Left cardiac atrium (tissue), 4 donors: ENCODE measurements around the gene PEX7. TPM values are rescaled to one million over a fixed set of nuclear protein-coding genes. Genes with fewer than 3 reads are reported as not detected.
"Not testable (repeated sequence)": the region's sequence is repeated elsewhere in the genome, so short reads cannot be mapped to it uniquely, and the experiment has no call there.

Experiments used
- ATAC-seq, 2 donors: fragments of 200-7000 bp; cut with Tn5 transposase; one replicate each; pipeline ENCODE4 v1.9.1; 2020; ENCODE audit warnings: mild to moderate bottlenecking in 2 of 2, moderate library complexity in 2 of 2
- DNase-seq: peaks from one replicate; pipeline ENCODE4 v3.0.0-alpha.2; 2020
- intact Hi-C, 2 donors: fragments of 100-400 bp; cut with DNase I; formaldehyde crosslinking; loops; one replicate each; pipeline versions ENCODE4 v1.14.1 to v1.15.1; 2022 to 2023
- total RNA-seq, 2 donors: library from RNA; stranded (reverse); fragmentation: NEBNext Ultra II Directional; extraction: Animal tissue kit (Norgen Biotek cat#: 25700); gene quantifications; one replicate each; pipeline ENCODE4 v1.2.1, GENCODE V29; 2021
- donor health status: DM: no; HTN: yes; CAD: no.
- donor health status: DM: no; HTN: yes; CAD: no; lungs with severe emphysema.
- donor health status: DM: yes; HTN: yes; CAD: no.
- donor health status: Dilated cardiomyopathy.

The PEX7 gene
- total RNA-seq, 2 donors from 2014 or later: 5.9 to 6.4 TPM

DNA sequence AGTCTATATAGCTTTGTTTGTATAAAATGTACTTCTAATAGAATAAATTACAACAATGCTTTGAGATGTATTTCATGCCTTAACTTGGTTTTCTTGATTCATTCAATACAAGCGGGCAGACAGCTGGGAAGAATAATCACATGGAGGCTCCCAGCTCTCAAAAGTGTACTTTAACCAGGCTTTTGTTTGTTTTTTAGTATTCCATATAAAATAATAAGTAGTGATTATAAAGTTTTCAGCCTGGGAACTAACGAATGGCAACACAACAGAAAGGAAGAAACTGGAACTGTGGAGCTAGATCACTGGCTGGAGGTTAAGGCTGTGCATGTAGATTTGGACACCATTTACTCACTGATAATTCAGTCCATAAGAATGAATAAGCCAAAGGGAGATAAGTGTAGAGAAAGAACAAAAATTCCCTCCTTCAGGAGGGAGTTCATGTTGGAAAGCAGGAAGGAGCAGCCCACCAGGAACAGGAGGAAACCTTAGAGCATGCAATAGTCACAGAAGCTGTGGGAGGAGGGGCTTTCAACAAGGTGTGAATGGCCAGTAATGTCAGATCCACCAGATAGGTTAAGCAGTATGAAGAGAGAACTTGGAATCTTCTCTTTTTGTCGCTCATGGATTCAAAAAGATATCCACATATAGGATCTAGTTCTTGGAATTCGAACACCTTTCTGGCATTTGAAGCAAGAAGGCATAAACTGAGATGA is 58.5 kb downstream of the PEX7 start:
- intact Hi-C loops: no loop called here
- DNase-seq: no peak
- ATAC-seq: no peak

DNA sequence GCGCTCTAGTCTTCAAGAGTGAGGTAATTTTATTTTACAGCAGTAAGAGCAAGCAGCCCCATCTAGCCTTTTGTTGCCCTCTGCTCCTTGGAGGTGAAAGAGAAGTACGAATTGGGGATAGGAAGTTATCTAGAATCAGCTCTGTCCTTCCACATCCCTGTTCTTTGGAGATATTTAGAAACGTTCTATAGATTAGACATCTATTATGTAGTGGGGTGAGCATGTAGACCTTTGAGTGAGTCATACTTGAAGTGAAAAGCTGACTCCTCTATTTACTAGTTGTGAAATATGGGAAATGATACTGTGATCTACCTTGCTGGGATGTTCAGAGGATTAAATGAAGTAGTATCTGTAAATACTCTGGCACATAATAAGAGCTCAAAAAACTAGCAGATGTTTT is 63.7 kb downstream of the PEX7 start:
- ATAC-seq: no peak
- intact Hi-C loops: no loop called here
- no peak for DNase-seq

DNA sequence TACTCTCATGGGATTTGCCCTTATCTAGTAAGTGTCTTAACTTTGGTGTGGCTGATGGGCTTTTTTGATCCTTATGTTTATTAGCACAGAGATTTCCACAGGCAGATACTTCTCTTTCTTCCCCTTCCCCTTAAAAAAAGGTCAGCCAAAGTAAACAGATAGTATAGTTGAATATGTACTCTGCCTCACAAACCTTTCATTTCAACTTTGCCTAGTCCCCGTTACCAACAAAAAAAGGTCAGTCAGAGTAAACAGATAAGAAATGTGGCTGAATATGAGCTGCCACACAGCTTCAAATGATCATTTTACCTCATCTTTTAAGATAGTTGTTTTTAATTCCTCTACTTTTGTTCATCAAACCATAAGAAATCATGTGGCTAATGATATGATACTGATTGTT is 65.6 kb downstream of the PEX7 start:
- ATAC-seq (no peak), DNase-seq (no peak)

DNA sequence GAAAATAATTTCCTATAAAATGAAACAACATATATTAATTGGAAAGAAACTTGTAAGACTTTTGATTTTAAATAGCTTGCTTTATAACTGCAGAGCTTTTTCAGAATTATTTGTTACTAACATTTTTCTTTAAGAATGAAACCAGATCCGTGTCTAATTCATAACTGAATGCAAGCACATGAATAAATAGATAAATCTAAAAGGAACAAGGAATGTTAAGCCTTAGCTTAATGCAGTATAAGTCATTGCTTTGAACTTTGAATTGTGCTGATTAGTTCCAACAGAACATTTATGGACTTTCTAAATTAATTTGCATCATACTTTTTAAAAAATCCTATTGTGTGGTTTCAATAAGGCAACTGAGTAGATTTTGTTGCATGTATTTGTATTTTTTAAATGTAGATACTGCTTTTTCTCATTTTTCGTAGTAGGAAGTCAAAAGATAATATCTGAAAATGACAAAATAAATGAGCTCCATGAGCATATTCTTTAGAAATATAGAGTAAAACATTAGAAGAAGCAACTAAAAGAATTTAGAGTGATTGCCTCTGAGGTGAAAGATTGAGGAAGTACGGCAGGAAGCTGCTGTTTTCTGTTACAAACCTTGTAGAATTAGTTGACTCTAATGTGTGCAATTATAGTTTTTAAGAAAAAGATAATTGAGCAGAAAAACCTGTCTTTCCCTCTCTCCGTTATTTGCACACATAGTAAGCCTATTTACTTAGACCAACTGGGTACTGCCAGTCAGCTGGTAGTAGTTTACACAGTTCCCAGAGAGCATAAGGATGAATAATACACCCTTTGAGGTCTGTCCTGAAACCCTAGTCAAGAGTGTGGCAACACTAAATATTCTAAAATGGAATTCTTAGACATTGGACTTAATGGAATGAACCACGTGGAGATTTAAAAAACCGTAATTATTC is 67.1 kb downstream of the PEX7 start:
- no peak for DNase-seq
- no peak for ATAC-seq
- intact Hi-C loops: no loop called here

More for the DNA sequence above, 65.6 kb downstream of the PEX7 start:
- intact Hi-C loops: no loop called here

DNA sequence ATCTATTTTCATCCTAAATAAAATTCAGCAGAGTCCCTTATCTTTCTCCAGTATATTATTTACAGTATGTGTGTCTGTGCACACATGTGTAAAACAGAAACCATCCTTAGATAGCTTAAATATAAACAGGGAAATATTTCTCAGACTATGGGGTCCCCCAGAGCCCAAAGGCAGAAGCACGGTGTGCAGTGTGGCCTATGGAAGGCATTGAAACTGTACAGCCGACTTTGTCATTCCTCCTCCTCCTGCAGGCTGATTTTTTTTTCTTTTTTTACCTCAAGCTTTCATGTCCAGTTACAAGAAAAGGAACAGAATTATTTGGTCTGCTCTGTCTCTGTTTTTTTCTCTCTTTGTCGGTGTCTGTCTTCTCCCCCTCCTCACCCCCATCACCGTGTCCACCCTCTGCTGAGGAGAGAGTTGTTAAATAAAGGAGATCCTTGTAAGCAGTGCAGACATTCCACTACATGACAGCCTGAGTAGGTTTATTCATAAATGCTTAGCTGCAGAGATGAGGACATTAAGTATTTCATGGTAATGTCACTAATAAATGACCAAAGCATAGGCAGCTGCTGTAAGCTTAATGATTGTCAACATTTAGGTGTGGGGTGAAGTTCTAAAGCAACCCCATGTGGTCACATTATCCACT is 67.9 kb downstream of the PEX7 start:
- ATAC-seq: no peak
- no peak for DNase-seq
- intact Hi-C loops: no loop called here

DNA sequence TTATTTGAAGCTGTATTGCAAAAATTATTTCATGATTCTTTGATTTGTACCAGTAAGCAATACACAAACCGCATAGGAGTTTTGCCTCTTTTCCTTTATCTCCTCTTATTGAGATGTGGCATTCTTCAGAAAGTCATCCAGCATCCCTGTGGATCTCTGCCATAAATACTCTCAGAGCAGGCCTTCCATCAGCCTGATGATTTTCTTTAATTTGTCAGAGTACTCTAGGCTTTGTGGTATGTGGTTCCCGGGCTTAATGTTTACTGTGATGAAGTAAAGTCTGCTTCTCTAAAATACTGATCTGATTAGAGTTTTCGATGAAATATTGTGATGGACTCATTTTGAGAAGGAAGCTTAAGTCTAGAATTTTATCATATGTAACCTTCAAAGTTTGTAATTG is 68.6 kb downstream of the PEX7 start:
- ATAC-seq (no peak), DNase-seq (no peak)
- intact Hi-C loops: no loop called here

DNA sequence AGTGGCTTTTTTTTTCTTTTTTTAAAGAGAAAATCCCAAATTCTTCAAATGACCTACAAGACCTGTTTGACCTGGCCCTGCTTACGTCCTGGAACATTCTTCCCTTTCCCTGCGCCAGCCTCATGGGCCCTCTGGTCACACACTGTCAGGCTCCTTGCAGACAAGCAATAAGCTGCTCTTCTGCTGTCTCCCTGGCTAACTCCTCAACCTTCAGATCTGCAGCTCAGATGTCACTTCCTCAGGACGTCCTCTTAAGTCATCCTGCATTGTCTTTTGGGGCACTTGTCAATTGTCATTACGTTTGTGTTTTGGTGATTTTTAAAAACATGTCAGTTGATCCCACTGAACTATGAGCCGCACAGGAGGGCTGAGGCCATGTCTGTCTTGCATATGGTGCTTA is 70.8 kb downstream of the PEX7 start:
- intact Hi-C loops: no loop called here
- ATAC-seq: no peak

DNA sequence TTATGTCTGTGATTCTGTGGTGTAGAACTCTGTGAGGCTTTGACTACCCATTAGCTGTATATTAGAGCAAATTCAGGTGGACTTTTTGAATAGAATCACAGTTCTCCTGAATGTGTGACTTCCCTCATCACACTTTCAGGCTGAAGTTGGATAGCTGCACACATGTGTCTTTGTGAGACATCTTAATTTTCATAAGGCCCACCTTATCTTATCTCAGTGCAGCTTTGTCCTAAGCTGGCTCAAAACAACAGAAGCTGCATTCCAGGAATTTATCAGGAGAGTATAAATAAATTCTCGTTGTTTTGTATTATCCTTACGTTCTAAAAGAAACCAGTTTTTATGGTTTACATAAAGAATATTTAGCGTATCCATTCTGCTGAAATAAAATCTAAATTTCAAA is 73.5 kb downstream of the PEX7 start:
- intact Hi-C loops: no loop called here
- DNase-seq: no peak
- ATAC-seq: no peak

More for the DNA sequence above, 70.8 kb downstream of the PEX7 start:
- no peak for DNase-seq

DNA sequence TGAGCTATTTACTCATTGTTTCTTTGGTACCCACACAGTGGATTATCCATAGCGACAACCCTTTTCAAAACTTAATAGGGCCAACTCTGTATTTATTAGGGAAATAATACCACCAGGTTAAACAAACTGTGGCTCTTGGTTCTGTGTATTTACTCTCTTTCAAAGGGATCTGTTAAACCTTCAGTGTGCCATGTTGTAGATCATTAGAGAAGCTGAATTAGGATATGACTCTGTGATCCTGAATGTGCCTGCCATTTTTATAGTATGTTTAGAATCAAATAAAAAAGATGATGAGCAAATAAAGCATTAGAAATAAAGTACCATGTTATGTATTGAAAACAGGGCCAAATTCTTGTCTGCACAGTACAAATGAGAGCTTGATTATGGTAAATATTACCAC is 74.7 kb downstream of the PEX7 start:
- intact Hi-C loops: no loop called here
- ATAC-seq (no peak), DNase-seq (no peak)

DNA sequence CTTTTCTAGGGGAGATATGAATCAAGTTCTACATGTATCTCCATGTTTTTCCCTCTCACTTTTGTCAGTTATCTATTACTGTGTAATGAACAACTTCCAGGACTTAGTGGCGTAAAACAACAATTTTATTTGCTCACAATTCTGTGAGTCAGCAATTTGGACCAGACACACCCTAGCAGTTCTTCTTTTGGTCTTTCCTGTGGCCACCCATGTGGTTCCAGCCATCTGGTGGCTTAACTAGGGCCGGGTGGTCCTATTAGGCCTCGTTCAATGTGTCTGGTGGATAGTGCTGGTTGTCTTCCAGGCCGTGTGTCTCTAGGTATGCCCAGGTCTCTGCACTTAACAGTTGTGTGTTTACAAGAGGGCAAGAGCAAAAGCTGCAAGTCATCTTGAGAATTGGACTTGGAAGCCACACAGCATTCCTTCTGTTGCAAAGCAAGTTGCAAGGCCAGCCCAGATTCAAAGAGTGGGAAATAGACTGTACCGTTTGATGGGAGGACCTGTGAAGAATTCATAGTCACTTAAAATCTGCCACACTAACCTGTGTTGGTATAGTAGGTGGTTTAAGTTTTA is 78.9 kb downstream of the PEX7 start:
- DNase-seq: no peak
- intact Hi-C loops: no loop called here
- no peak for ATAC-seq

DNA sequence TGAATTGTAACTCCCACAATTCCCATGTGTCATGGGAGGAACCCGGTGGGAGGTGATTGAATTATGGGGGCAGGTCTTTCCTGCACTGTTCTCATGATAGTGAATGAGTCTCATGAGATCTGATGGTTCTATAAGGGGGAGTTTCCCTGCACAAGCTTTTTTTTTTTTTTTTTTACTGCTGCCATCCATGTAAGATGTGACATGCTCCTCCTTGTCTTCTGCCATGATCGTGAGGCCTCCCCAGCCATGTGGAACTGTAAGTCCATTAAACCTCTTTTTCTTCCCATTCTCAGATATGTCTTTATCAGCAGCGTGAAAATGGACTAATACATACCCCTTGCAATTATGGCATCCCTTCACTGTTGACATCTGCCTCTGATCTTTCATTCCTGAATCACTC is 82.1 kb downstream of the PEX7 start:
- intact Hi-C loops, DNase-seq, ATAC-seq: not testable (repeated sequence)

DNA sequence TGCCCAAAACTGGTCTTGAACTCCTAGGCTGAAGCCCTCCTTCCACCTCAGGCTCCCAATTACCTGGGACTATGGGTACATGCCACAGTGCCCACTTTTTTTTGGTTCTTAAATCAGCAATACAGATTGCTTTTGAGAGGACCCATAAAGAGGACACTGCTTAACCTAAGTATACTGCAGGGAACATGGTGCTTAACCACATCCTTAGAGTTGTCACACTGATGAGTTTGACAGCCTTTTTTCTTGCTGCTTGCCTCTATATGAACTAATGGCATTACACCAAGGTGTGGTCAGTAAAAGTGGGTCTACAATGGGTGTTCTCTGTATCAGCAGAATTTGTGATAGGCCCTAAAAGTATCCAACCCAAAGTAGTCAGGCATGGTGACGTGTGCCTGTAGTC is 92.6 kb downstream of the PEX7 start:
- intact Hi-C loops: no loop called here
- DNase-seq (no peak), ATAC-seq (no peak)

DNA sequence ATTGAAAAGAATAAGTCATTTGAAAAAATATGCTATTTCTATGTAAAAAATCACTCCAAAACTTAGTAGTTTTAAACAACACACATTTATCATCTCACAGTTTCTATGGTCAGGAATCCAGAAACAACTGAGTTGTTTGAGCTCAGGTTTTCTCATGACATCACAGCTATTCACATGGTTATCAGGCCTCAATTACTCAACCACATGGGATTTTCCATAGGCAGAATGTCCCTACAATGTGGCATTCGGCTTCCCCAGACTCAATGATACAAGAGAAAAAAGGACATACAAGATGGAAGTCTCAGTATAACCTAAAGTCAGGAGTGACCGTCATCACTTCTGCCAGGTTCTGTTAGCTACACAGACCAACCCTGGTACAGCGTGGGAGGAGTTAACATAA is 96.3 kb downstream of the PEX7 start:
- no peak for ATAC-seq
- intact Hi-C loops: no loop called here
- DNase-seq: no peak

DNA sequence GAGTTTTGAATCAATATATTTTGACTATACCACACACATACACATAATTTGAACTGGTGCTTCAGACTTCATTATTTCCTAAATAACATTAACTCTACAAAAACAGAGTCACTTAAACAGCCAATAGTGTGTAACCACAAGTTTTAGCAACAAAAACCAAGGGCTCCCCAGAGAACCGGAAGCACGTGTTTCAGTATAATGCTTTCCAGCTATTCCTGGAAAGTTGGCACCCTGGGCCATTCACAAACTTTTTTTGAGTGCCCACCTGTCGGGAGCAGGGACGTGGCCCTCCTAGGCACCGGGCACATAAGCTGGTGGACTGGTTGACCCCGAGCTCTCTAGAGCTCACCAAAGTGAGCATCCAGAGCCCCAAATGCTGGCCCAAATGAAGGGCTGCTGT is 97.8 kb downstream of the PEX7 start:
- intact Hi-C loops: no loop called here
- ATAC-seq (no peak), DNase-seq (no peak)

DNA sequence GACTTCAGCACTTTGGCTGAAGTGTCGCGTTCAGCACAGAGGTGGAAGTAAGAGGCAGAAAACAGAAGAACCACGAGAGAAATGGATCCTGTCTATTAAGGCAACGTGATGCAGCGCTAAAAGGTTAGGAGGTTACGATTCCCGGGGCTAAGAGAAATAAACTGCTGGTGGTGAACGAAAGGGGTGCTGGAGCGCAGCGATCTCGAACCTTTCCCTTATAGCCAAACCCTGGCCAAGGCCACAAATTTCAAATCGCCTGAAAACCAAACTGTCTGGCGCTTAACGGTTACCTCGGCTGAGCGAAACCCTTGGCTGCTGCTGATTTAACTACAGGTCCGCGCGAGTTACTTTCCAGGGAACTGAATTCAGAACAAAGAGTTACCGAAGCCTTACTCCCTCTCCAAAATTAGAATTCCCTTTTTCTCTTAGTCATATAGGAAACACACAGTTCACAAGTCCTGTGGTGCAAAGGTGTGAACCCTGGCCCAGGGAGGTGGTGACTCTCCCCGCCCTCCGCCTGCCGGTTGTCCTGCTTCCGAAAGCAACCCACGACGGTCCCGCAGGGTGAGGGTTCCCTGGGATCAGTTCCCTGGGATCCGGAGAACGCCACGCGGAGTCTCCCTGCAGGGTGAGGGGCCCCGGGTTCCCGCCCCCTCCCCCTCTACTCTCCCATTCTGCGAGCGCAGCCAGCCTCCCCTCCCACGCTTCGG is 98.4 kb downstream of the PEX7 start:
- ATAC-seq (peak in 1 of 2 donors; percentile 25), DNase-seq (no peak)
- intact Hi-C loops: no loop called here

DNA sequence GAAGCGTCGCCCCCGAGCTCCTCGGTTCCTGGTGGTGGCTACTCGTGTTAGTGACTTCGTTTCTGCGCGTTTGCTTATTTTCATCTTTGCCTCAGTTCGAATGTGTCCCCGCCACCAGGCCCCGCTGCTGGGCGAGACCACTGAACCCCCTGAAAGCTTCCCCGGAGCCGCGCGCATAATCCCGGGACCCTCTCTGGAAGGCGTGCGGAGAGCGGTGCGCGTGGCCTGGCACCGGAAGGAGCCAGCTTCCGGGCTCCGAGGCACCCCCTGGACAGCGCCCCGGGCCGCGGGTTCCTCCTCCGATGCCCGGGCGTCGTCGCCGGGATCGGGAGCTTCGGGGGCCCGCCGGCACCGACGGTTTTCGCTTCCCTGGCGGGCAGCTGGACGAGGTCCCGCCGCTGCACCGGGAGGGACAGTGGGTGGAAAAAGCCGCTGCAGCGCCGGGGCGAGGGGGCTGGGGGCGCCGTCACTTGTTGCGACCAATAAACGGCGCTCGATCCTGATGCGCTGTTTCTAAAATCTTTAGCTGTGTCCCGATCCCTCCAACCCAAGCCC is 99.1 kb downstream of the PEX7 start:
- intact Hi-C loops: no loop called here
- DNase-seq (no peak), ATAC-seq (peak; percentile 45 to 60)

DNA sequence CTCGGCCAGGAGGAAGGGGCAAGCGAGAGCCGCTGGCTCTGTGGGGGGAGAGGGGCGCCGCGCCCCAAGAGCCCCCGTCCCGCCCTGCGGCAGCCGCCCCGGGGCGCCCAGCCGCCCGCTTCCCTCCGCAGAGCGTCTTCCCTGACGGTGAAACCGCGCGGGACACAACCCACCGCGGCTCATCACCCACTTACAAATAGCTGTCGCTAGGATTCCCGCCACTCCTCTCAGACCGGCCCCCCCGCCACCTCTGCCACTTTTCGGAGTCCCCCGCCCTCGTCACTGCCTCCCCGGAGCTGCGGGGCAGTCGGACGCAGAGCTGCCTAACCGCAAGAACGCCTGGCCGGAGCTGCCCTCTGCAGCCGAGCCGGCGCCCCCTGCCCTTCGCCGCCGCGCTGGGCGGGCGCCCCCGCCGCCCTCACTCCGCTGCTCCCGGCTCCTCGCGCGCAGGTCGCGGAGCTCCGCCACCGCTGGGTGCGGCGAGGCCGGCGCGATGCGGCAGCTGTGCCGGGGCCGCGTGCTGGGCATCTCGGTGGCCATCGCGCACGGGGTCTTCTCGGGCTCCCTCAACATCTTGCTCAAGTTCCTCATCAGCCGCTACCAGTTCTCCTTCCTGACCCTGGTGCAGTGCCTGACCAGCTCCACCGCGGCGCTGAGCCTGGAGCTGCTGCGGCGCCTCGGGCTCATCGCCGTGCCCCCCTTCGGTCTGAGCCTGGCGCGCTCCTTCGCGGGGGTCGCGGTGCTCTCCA is 99.7 kb downstream of the PEX7 start, which contains the start of gene SLC35D3:
TSS of gene SLC35D3 (plus strand) at position 366 of the 749 bp plus-strand sequence. CDS start at position 494, 128 bp downstream.
- DNase-seq: no peak
- peak; percentile 27 to 39 for ATAC-seq
- intact Hi-C loops: no loop called here

DNA sequence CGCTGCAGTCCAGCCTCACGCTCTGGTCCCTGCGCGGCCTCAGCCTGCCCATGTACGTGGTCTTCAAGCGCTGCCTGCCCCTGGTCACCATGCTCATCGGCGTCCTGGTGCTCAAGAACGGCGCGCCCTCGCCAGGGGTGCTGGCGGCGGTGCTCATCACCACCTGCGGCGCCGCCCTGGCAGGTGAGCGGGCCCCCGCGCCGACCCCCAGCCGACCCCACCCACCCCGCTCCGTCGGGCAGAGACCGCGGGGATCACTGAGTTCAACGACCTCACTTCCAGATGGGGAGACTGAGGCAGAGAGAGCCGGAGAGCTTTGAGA is 100.3 kb downstream of the PEX7 start:
- ATAC-seq (peak in 1 of 2 donors; percentile 6), DNase-seq (no peak)
- intact Hi-C loops: no loop called here
